ENCODE results near the gene TRIM14.
"Not testable (repeated sequence)": the region's sequence is repeated elsewhere in the genome, so short reads cannot be mapped to it uniquely, and the experiment has no call there.

TRIM14 gene

GRCh38 chr9:98140503-98140902, 21.5 kb upstream of the TRIM14 start:
- no peak for DNase-seq

DNA sequence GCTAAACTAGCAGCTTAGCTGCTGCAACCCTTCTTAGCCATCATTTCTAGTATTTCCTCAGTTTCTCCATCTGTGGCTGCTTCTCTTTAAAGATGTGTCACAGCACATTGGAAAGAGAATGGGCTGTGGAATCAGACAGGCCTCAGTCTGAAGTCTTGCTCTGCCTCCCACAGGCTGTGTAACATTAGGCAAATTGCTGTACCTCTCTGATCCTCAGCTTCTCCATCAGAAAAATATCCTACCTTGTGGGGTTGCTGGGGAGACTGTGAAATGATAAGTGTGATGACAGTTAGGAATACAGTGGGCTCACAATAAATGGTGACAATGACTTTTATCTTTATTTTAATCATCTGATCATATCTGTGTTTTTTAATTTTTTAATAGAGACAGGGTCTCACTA, 17.5 kb upstream of the TRIM14 start:
- DNase-seq: no peak

DNA sequence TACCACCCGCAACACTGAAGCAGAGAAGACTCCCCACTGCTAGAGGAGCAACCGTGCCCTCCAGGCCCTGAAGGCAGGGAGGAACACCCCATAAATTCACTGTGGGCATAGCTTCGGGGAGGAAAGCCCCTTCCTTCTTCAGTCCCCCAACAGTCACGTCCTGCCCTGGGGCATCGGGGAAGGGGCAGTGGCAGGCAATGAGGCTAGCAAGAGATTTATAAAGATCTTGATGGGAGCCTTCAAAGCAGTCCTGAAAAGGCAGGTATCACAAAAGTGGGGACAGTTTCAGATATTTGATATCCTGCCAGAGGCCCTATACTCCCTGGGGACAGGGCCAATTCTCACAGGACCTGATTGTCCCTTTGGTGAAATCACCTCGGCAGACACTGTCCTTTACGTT, 16.9 kb upstream of the TRIM14 start:
- DNase-seq: no peak

- DNase-seq: no peak
Observed at GRCh38 chr9:98135558-98135934, 16.5 kb upstream of the TRIM14 start.

GRCh38 chr9:98134702-98135557, 15.9 kb upstream of the TRIM14 start:
- no peak for DNase-seq

DNA sequence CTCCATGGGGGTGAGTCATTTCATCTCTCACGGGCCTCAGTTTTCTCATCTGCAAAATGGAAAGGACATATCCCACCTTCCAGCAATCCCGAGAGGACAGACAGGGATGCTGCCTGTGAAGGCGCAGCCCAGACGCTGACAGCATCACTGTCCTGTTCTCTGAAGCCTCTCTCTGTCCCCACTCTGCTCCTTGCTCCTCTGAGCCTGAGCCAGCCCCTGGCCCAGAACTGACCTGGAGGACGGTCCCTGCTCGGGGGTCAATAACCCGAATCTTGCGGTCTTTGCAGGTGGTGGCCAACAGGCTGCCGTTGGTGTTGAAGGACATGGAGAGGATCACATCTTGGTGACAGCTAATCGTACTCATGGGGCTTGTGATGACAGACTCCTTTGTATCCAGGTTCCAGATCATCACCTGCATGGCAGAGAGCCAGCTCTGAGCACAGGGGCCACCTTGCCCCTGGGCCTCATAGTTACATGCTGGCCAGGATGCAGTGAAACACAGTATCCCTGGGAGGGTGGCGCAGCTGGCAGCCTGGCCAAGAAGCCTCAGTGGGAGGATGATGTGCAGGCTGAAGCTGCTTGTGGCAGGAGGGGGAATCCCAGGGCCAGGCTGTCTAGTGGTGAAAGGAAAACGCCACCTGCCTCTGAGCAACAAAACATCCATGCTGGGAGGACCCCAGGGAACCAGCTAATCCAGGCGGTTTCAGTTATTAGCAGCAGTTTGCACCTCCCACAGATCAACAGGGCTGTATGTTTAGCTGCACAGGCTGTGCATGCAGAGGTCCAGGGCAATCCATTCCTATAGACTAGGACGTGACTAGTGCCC, 14.0 kb upstream of the TRIM14 start:
- peak; percentile 75 for DNase-seq

DNA sequence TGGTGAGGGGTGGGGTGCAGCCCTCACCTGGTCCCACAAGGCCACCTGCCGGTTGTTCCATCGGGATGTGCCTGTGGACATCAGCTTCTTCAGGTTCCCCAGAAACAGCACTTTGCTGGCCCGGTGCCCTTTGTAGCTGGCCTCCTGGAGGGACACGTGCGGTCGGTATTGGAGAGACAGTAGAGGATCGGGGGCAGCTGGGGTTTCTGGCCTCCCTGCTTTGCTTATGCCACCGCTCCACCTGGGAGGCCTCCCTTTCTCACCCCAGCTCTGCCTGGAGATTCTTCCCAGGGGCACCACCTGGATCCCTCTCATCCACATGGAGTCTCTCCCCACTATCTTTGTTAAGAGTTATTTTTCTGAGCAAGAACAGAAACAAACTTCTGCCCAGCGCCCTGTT, 13.1 kb upstream of the TRIM14 start:
- DNase-seq: no peak

GRCh38 chr9:98130576-98131228, 11.7 kb upstream of the TRIM14 start:
- no peak for DNase-seq

- not testable (repeated sequence) for DNase-seq
Observed at GRCh38 chr9:98130060-98130459, 11.0 kb upstream of the TRIM14 start.

GRCh38 chr9:98129451-98129881, 10.4 kb upstream of the TRIM14 start:
- DNase-seq: no peak

DNA sequence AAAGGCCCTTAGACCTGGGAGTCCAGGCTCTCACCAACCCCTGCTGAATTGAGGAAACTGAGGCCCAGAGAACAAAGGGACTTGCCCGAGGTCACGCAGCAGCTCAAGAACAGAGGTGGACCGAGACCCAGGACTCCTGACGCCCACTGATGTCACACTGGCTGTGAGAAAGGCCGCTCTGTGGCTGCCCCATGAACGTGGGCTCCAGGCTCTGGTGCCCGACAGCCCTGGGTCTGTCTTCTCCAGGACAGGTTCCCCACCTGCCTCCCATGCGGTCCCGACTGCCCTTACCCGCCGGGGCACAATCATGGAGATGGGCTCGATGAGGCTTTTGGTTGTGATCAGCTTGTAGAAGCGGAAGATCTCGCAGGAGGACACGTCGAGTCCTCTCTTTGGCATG, 9.3 kb upstream of the TRIM14 start:
- no peak for DNase-seq

DNA sequence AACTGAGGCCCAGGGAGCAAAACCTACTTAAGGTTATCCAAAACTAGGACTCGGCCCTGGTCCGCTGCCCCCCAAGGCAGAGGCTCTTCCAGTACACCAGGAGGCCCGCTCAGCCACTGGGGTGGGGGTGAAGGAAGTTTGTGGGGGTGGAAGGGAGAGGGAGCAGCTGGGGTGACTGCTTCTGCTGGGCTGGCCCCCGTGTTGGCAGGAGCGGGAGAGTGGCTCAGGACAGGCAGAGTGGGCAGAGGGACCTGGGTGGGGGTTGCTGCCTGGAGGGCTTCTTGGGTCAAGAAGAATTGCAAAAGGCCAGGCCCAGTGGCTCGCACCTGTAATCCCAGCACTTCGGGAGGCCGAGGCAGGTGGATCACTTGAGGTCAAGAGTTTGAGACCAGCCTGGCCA, 8.2 kb upstream of the TRIM14 start:
- DNase-seq: no peak

- no peak for DNase-seq
Observed at GRCh38 chr9:98124637-98125426, 5.8 kb upstream of the TRIM14 start.

DNA sequence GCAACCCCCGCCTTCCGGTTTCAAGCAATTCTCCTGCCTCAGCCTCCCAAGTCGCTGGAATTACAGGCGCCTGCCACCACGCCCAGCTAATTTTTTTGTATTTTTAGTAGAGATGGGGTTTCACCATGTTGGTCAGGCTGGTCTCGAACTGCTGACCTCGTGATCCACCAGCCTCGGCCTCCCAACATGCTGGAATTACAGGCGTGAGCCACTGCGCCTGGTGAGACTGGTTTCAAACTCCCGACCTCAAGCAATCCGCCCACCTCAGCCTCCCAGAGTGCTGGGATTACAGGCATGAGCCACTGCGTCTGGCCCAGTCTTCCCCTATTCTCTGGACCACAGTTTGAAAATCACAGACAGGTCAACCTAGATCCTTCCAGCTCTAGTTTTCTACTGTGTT, 5.1 kb upstream of the TRIM14 start:
- DNase-seq: not testable (repeated sequence)

- DNase-seq: no peak
Observed at GRCh38 chr9:98121058-98121457, 2.0 kb upstream of the TRIM14 start.

GRCh38 chr9:98120476-98120875, 1.5 kb upstream of the TRIM14 start:
- no peak for DNase-seq

- peak; percentile 57 for DNase-seq
Observed at GRCh38 chr9:98117984-98118639, 910 bp downstream of the TRIM14 start.

GRCh38 chr9:98117097-98117496, 1.9 kb downstream of the TRIM14 start:
- DNase-seq: not testable (repeated sequence)

DNA sequence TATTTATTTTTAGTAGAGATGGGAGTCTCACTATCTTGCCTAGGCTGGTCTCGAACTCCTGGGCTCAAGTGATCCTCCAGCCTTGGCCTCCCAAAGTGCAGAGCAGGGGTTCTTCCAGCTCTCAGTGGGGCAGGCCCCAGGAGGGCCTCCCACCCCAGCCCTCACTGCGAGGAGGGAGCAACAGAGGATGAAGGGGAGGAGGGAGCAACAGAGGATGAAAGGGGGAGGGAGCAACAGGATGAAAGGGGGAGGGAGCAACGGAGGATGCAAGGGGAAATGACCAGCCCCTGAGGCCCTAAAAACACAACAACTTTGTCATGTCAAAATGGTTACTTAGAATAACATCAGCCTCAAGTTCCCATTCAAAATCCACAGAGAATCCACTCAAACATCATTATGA, 10.0 kb downstream of the TRIM14 start:
- no peak for DNase-seq

DNA sequence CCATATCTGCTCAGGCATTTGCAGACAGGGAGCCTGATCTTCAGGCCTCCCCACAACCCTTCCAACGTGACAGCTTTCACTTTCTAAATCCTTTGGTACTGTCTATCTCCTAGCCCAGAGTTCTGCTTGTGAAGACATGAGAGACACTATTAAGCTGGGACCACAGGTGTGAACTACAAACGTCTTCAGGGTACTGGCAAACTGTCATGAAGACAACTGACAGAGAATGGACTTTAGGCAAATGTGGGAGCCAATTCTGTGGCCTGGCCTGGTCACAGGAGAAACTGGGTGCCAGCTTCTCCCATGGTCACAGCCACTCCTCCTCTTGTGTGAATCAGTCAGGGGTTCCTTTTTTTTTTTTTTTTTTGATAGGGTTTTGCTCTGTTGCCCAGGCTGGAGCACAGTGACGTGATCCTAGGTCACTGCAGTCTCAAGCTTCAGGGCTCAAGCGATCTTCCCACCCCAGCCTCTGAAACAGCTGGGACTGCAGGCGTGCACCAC, 10.4 kb downstream of the TRIM14 start:
- no peak for DNase-seq

DNA sequence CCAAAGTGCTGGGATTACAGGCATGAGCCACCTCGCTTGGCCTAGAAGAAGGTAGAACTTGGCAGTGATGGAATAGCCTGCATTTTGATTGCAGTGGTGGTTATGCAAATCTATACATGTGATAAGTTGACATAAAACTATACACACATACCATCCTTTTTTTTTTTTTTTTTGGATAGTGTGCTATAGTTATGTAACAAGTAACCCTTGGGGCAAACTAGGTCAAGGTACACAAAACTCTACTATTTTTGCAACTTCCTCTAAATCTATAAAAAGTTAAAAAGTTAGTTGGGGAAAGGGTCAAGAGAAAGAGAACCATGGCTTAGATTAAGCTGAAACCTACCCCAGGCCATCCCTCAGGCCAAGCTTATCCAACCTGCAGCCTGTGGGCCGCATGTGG, 11.1 kb downstream of the TRIM14 start:
- DNase-seq: no peak

- no peak for DNase-seq
Observed at GRCh38 chr9:98105006-98105405, 14.0 kb downstream of the TRIM14 start.

Data from eye (tissue), 1 donor.